SJCRH30 (cell line): Measurements from ENCODE around the gene ERCC1. TPM values are rescaled to one million over a fixed set of nuclear protein-coding genes. Genes with fewer than 3 reads are reported as not detected.

Experiments
- DNase-seq, 2 experiments: peaks; one replicate each; pipeline ENCODE4 v3.0.0-alpha.2; 2015 to 2020
- H3K27ac ChIP-seq: fragments of 250-450 bp; sonication (Bioruptor Pico); 2 replicates; pipeline ENCODE4 v1.5.1; 2020; ENCODE audit warnings: mild to moderate bottlenecking, moderate library complexity
- H3K27me3 ChIP-seq: fragments of 250-450 bp; sonication (Bioruptor Pico); 2 replicates; pipeline ENCODE4 v1.5.1; 2020; ENCODE audit warnings: mild to moderate bottlenecking, moderate library complexity
- H3K36me3 ChIP-seq: fragments of 250-450 bp; sonication (Bioruptor Pico); 2 replicates; pipeline ENCODE4 v1.5.1; 2020; ENCODE audit warnings: mild to moderate bottlenecking, moderate library complexity
- H3K4me1 ChIP-seq: fragments of 250-450 bp; sonication (Bioruptor Pico); 2 replicates; pipeline ENCODE4 v1.5.1; 2020; ENCODE audit warnings: mild to moderate bottlenecking, moderate library complexity
- H3K4me3 ChIP-seq: fragments of 250-450 bp; sonication (Bioruptor Pico); 2 replicates; pipeline ENCODE4 v1.5.1; 2020; ENCODE audit warnings: mild to moderate bottlenecking, moderate library complexity
- H3K9me3 ChIP-seq: fragments of 250-450 bp; sonication (Bioruptor Pico); replicated peaks from 2 replicates; pipeline ENCODE4 v1.5.1; 2020; ENCODE audit warnings: mild to moderate bottlenecking, moderate library complexity
- total RNA-seq: library from RNA; depleted of rRNA; stranded (reverse); fragments of >200 nt; shearing (Covaris generic); gene quantifications from 2 replicates; pipeline ENCODE4 v1.2.3, GENCODE V29; 2014

ERCC1 gene
- total RNA-seq, 1 experiment from 2014 or later = 32.3 TPM

GRCh38 chr19:45464852-45465441 lies 41.2 kb upstream of the ERCC1 start:
- Histone ChIP-seq H3K9me3 (no peaks in the 10 kb centered on the region), H3K4me1 (peaks cover 7% of the 10 kb centered on the region; the same call in 1 of the 2 replicates), H3K27ac (no peak overlapping the region), H3K36me3 (no peaks in the 10 kb centered on the region), H3K4me3 (no peak overlapping the region), H3K27me3 (0 out of 2 replicates have a peak, but pooled peaks cover 5% of the 10 kb centered on the region)
- no peak for DNase-seq

- Histone ChIP-seq H3K9me3 (no peaks in the 10 kb centered on the region), H3K27ac (no peak overlapping the region), H3K4me3 (no peak overlapping the region), H3K4me1 (peaks cover 6% of the 10 kb centered on the region; the same call in 1 of the 2 replicates), H3K27me3 (0 out of 2 replicates have a peak, but pooled peaks cover 5% of the 10 kb centered on the region), H3K36me3 (no peaks in the 10 kb centered on the region)
- DNase-seq = no peak
These were observed 40.6 kb upstream of the ERCC1 start for GRCh38 chr19:45464274-45464673.

- H3K4me3 ChIP-seq = no peak overlapping the region
- H3K9me3 ChIP-seq = no peaks in the 10 kb centered on the region
- DNase-seq = no peak
- H3K36me3 ChIP-seq = no peaks in the 10 kb centered on the region
- peaks cover 3% of the 10 kb centered on the region; the same call in 1 of the 2 replicates for H3K4me1 ChIP-seq
- H3K27me3 ChIP-seq = 0 out of 2 replicates have a peak, but pooled peaks cover 5% of the 10 kb centered on the region
- H3K27ac ChIP-seq = no peak overlapping the region
These were observed 39.5 kb upstream of the ERCC1 start for GRCh38 chr19:45463241-45463640.

GRCh38 chr19:45462174-45462573 lies 38.5 kb upstream of the ERCC1 start:
- 0 out of 2 replicates have a peak, but pooled peaks cover 5% of the 10 kb centered on the region for H3K27me3 ChIP-seq
- no peaks in the 10 kb centered on the region for H3K9me3 ChIP-seq
- no peaks in the 10 kb centered on the region for H3K4me1 ChIP-seq
- no peak overlapping the region for H3K27ac ChIP-seq
- no peaks in the 10 kb centered on the region for H3K36me3 ChIP-seq
- H3K4me3 ChIP-seq = no peak overlapping the region
- no peak for DNase-seq

- Histone ChIP-seq H3K27me3 (0 out of 2 replicates have a peak, but pooled peaks cover 5% of the 10 kb centered on the region), H3K9me3 (no peaks in the 10 kb centered on the region), H3K27ac (no peak overlapping the region), H3K4me1 (peaks cover 4% of the 10 kb centered on the region; the same call in 1 of the 2 replicates), H3K36me3 (no peaks in the 10 kb centered on the region), H3K4me3 (no peak overlapping the region)
- DNase-seq = no peak
These were observed 37.2 kb upstream of the ERCC1 start for GRCh38 chr19:45460807-45461347.

- no peaks in the 10 kb centered on the region for H3K36me3 ChIP-seq
- H3K27me3 ChIP-seq = 0 out of 2 replicates have a peak, but pooled peaks cover 5% of the 10 kb centered on the region
- no peak overlapping the region for H3K4me3 ChIP-seq
- H3K4me1 ChIP-seq = peaks cover 27% of the 10 kb centered on the region
- H3K27ac ChIP-seq = no peak overlapping the region
- no peaks in the 10 kb centered on the region for H3K9me3 ChIP-seq
- DNase-seq = no peak
These were observed 34.1 kb upstream of the ERCC1 start for GRCh38 chr19:45457776-45458175.

GRCh38 chr19:45456500-45456815 lies 32.7 kb upstream of the ERCC1 start:
- no peaks in the 10 kb centered on the region for H3K36me3 ChIP-seq

GRCh38 chr19:45455707-45456499 lies 32.2 kb upstream of the ERCC1 start:
- no peaks in the 10 kb centered on the region for H3K36me3 ChIP-seq
- peaks cover 35% of the 10 kb centered on the region for H3K4me1 ChIP-seq
- H3K27me3 ChIP-seq = no peaks in the 10 kb centered on the region
- no peaks in the 10 kb centered on the region for H3K9me3 ChIP-seq
- peak overlapping the region; percentile 11 for H3K4me3 ChIP-seq
- DNase-seq = peak; percentile 98 to 99
- H3K27ac ChIP-seq = peak overlapping the region; percentile 91

More at GRCh38 chr19:45456500-45456815, 32.7 kb upstream of the ERCC1 start:
- peak overlapping the region; percentile 91 for H3K27ac ChIP-seq
- H3K9me3 ChIP-seq = no peaks in the 10 kb centered on the region
- H3K4me1 ChIP-seq = peaks cover 30% of the 10 kb centered on the region
- H3K27me3 ChIP-seq = no peaks in the 10 kb centered on the region
- H3K4me3 ChIP-seq = no peak overlapping the region; the same call in 1 of the 2 replicates
- no peak for DNase-seq

GRCh38 chr19:45451850-45452387 lies 28.2 kb upstream of the ERCC1 start:
- no peaks in the 10 kb centered on the region for H3K9me3 ChIP-seq
- H3K36me3 ChIP-seq = no peaks in the 10 kb centered on the region
- peaks cover 41% of the 10 kb centered on the region for H3K4me1 ChIP-seq
- no peak overlapping the region; the same call in 1 of the 2 replicates for H3K4me3 ChIP-seq
- no peak for DNase-seq
- H3K27ac ChIP-seq = no peak overlapping the region
- H3K27me3 ChIP-seq = no peaks in the 10 kb centered on the region

- H3K27me3 ChIP-seq = no peaks in the 10 kb centered on the region
- H3K4me3 ChIP-seq = peak overlapping the region; percentile 64
- H3K27ac ChIP-seq = peak overlapping the region; percentile 40; the same call in 1 of the 2 replicates
- peaks cover 38% of the 10 kb centered on the region for H3K4me1 ChIP-seq
- no peaks in the 10 kb centered on the region for H3K9me3 ChIP-seq
- no peaks in the 10 kb centered on the region for H3K36me3 ChIP-seq
- peak; percentile 36 to 45 for DNase-seq
These were observed 27.6 kb upstream of the ERCC1 start for GRCh38 chr19:45451131-45451849.

GRCh38 chr19:45450012-45450333 lies 26.3 kb upstream of the ERCC1 start:
- Histone ChIP-seq H3K9me3 (no peaks in the 10 kb centered on the region), H3K36me3 (no peaks in the 10 kb centered on the region), H3K4me3 (peak overlapping the region; percentile 64), H3K27ac (no peak overlapping the region; the same call in 1 of the 2 replicates), H3K4me1 (peaks cover 32% of the 10 kb centered on the region), H3K27me3 (no peaks in the 10 kb centered on the region)
- DNase-seq = no peak

- Histone ChIP-seq H3K36me3 (no peaks in the 10 kb centered on the region), H3K27ac (no peak overlapping the region), H3K4me1 (peaks cover 29% of the 10 kb centered on the region), H3K27me3 (no peaks in the 10 kb centered on the region), H3K4me3 (no peak overlapping the region), H3K9me3 (no peaks in the 10 kb centered on the region)
- DNase-seq = no peak
These were observed 25.2 kb upstream of the ERCC1 start for GRCh38 chr19:45448887-45449299.

GRCh38 chr19:45448425-45448756 lies 24.7 kb upstream of the ERCC1 start:
- Histone ChIP-seq H3K27me3 (no peaks in the 10 kb centered on the region), H3K4me3 (no peak overlapping the region), H3K9me3 (no peaks in the 10 kb centered on the region), H3K4me1 (peaks cover 24% of the 10 kb centered on the region), H3K36me3 (no peaks in the 10 kb centered on the region), H3K27ac (no peak overlapping the region)
- DNase-seq = no peak

GRCh38 chr19:45446944-45447343 lies 23.2 kb upstream of the ERCC1 start:
- no peaks in the 10 kb centered on the region for H3K36me3 ChIP-seq
- H3K4me1 ChIP-seq = peaks cover 23% of the 10 kb centered on the region
- DNase-seq = no peak
- H3K27ac ChIP-seq = no peak overlapping the region
- H3K9me3 ChIP-seq = no peaks in the 10 kb centered on the region
- H3K4me3 ChIP-seq = no peak overlapping the region
- no peaks in the 10 kb centered on the region for H3K27me3 ChIP-seq
